Brain microvascular endothelial cell (primary cell): ENCODE results near the gene ANKRD13A.
"Not testable (repeated sequence)": the region's sequence is repeated elsewhere in the genome, so short reads cannot be mapped to it uniquely, and the experiment has no call there.

Source experiments
- DNase-seq: peaks from one replicate; pipeline ENCODE4 v3.0.0-alpha.2; 2020
- H3K27ac ChIP-seq: fragments of 250-450 bp; sonication (Bioruptor Pico); 2 replicates; pipeline ENCODE4 v1.5.1; 2020; ENCODE audit warnings: mild to moderate bottlenecking, moderate library complexity
- H3K27me3 ChIP-seq: fragments of 250-450 bp; sonication (Bioruptor Pico); replicated peaks from 2 replicates; pipeline ENCODE4 v1.5.1; 2020; ENCODE audit warnings: mild to moderate bottlenecking
- H3K36me3 ChIP-seq: fragments of 250-450 bp; sonication (Bioruptor Pico); replicated peaks from 2 replicates; pipeline ENCODE4 v1.5.1; 2020; ENCODE audit warnings: mild to moderate bottlenecking
- H3K4me3 ChIP-seq: 2 replicates; pipeline ENCODE4 v1.5.1; 2011; ENCODE audit warnings: low read depth, mild to moderate bottlenecking, control low read depth, low read length, moderate library complexity
- CTCF ChIP-seq: IDR thresholded peaks from 2 replicates; pipeline ENCODE4 v1.5.1; 2011; ENCODE audit warnings: low read depth, mild to moderate bottlenecking, moderate library complexity, low read length, control low read depth, inconsistent platforms; ENCODE audit errors: missing control alignments
- in situ Hi-C: cut with HindIII; loops from 2 replicates; pipeline ENCODE4 v1.10.0; 2017; ENCODE audit warnings: low sequenced_read_pairs, low pct_ligation_motif_present

ANKRD13A gene

DNA sequence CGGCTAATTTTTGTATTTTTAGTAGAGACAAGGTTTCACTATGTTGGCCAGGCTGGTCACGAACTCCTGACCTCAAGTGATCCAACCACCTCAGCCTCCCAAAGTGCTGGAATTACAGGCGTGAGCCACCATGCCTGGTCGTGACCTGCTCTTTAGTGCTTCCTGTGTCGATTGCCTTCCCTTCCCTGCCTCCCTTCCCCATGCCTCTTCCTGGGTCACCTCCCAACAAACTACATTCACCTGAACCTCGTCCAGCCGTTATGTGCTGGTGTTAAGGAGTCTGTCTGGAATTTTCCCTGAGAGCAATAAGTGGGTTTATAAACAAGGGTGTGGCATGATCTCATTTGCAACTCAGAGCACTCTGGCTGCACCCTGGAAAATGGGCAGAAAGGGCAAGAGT is 81.2 kb downstream of the ANKRD13A start:
- DNase-seq, result no peak
- in situ Hi-C loops, result no loop called here
- H3K36me3 ChIP-seq, result no peaks in the 10 kb centered on the region
- no peak overlapping the region for H3K27ac ChIP-seq
- no peaks in the 10 kb centered on the region for H3K27me3 ChIP-seq
- no peak overlapping the region for H3K4me3 ChIP-seq
- TF ChIP-seq CTCF, result no peak

GRCh38 chr12:110084314-110085015 is 85.2 kb downstream of the ANKRD13A start:
- no peak for DNase-seq
- H3K36me3 ChIP-seq, result no peaks in the 10 kb centered on the region
- H3K4me3 ChIP-seq, result no peak overlapping the region
- no peaks in the 10 kb centered on the region for H3K27me3 ChIP-seq
- TF ChIP-seq CTCF, result no peak
- H3K27ac ChIP-seq, result no peak overlapping the region
- in situ Hi-C loops, result no loop called here

DNA sequence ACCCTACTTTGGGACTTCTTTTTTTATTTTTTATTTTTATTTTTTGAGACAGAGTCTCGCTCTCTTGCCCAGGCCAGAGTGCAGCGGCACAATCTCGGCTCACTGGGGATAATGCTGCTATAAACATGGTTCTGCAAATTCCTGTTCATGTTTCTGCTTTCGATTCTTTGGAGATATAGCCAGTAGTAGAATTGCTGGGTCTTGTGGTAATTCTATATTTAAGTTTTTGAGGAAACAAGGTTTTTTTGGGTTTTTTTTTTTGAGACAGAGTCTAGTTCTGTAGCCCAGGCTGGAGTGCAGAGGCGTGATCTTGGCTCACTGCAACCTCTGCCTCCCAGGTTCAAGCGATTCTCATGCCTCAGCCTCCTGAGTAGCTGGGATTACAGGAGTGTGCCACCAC is 89.0 kb downstream of the ANKRD13A start:
- H3K27me3 ChIP-seq, in situ Hi-C loops, DNase-seq, H3K27ac ChIP-seq, H3K36me3 ChIP-seq, H3K4me3 ChIP-seq: not testable (repeated sequence)

GRCh38 chr12:110088936-110089335 is 89.7 kb downstream of the ANKRD13A start:
- in situ Hi-C loops, result no loop called here
- H3K4me3 ChIP-seq, result no peak overlapping the region
- no peaks in the 10 kb centered on the region for H3K36me3 ChIP-seq
- no peak overlapping the region for H3K27ac ChIP-seq
- H3K27me3 ChIP-seq, result no peaks in the 10 kb centered on the region
- no peak for TF ChIP-seq CTCF
- no peak for DNase-seq
